DOHH2 (cell line): ENCODE data around the gene UBE2G2.

Source experiments
- H3F3A ChIP-seq: fragments of 200-600 bp; sonication (generic), shearing (Covaris generic); 2 replicates; pipeline ENCODE4 v1.6.0; 2016; ENCODE audit warnings: antibody characterized with exemption, mild to moderate bottlenecking; ENCODE audit not compliant: control insufficient read depth, insufficient read depth
- H3K27ac ChIP-seq: fragments of 200-600 bp; sonication (generic); 2 replicates; pipeline ENCODE4 v1.5.1; 2014; ENCODE audit warnings: low read depth, mild to moderate bottlenecking, low read length, moderate library complexity
- H3K27me3 ChIP-seq: fragments of 200-600 bp; sonication (generic); 2 replicates; pipeline ENCODE4 v1.6.1; 2014; ENCODE audit warnings: mild to moderate bottlenecking, low read length, mixed read lengths; ENCODE audit not compliant: control insufficient read depth
- H3K36me3 ChIP-seq: fragments of 200-600 bp; sonication (generic); 2 replicates; pipeline ENCODE4 v1.6.1; 2014; ENCODE audit warnings: mild to moderate bottlenecking, low read length, moderate library complexity, mixed read lengths; ENCODE audit not compliant: control insufficient read depth
- H3K4me1 ChIP-seq: fragments of 200-600 bp; sonication (generic); 2 replicates; pipeline ENCODE4 v1.6.1; 2014; ENCODE audit warnings: mild to moderate bottlenecking, low read length, mixed read lengths; ENCODE audit not compliant: control insufficient read depth
- H3K4me2 ChIP-seq: fragments of 200-600 bp; sonication (generic); 2 replicates; pipeline ENCODE4 v1.6.0; 2014; ENCODE audit warnings: mild to moderate bottlenecking, low read length, moderate library complexity
- H3K4me3 ChIP-seq: fragments of 200-600 bp; sonication (generic); 2 replicates; pipeline ENCODE4 v1.5.1; 2014; ENCODE audit warnings: mild to moderate bottlenecking, low read length, mixed read lengths
- H3K79me2 ChIP-seq: fragments of 200-600 bp; sonication (generic); 2 replicates; pipeline ENCODE4 v1.6.1; 2014; ENCODE audit warnings: mild to moderate bottlenecking, low read length, mixed read lengths; ENCODE audit not compliant: control insufficient read depth
- H3K9me2 ChIP-seq: fragments of 200-600 bp; sonication (generic); replicated peaks from 2 replicates; pipeline ENCODE4 v1.6.1; 2014; ENCODE audit warnings: mild to moderate bottlenecking, low read length, mixed read lengths; ENCODE audit not compliant: control insufficient read depth
- H3K9me3 ChIP-seq: fragments of 200-600 bp; sonication (generic); 2 replicates; pipeline ENCODE4 v1.6.1; 2014; ENCODE audit warnings: antibody characterized with exemption, low read length, mixed read lengths; ENCODE audit not compliant: control insufficient read depth, insufficient read depth
- H4K20me1 ChIP-seq: fragments of 200-600 bp; sonication (generic); 2 replicates; pipeline ENCODE4 v1.6.0; 2014; ENCODE audit warnings: low read depth, mild to moderate bottlenecking, antibody characterized with exemption, low read length, moderate library complexity; ENCODE audit not compliant: control insufficient read depth, insufficient read depth
- CTCF ChIP-seq: fragments of 200-600 bp; sonication (generic); IDR thresholded peaks from one replicate; pipeline ENCODE4 v1.5.1; 2014; ENCODE audit warnings: antibody characterized with exemption, mild to moderate bottlenecking, low read depth, low read length; ENCODE audit not compliant: poor library complexity, severe bottlenecking
- EZH2phosphoT487 ChIP-seq: fragments of 200-600 bp; sonication (generic); IDR thresholded peaks from 2 replicates; pipeline ENCODE4 v1.6.1; 2017; ENCODE audit warnings: borderline replicate concordance, mild to moderate bottlenecking, antibody characterized with exemption, low read length, moderate library complexity, mixed read lengths

Gene UBE2G2

GRCh38 chr21:44815225-44815624 is 13.6 kb upstream of the UBE2G2 start:
- no peaks in the 10 kb centered on the region for H3K9me3 ChIP-seq
- H3K27me3 ChIP-seq, result no peaks in the 10 kb centered on the region; the same call in 1 of the 2 replicates
- H4K20me1 ChIP-seq, result peaks cover 16% of the 10 kb centered on the region; the same call in 1 of the 2 replicates
- peaks cover 62% of the 10 kb centered on the region for H3K79me2 ChIP-seq
- H3K27ac ChIP-seq, result no peak overlapping the region
- H3K4me1 ChIP-seq, result peaks cover 12% of the 10 kb centered on the region
- no peaks in the 10 kb centered on the region for H3F3A ChIP-seq
- H3K4me3 ChIP-seq, result no peak overlapping the region
- TF ChIP-seq CTCF (no peak), EZH2phosphoT487 (no peak)
- H3K4me2 ChIP-seq, result no peak overlapping the region
- no peaks in the 10 kb centered on the region for H3K9me2 ChIP-seq
- peaks cover 11% of the 10 kb centered on the region for H3K36me3 ChIP-seq

GRCh38 chr21:44814498-44815023 is 12.9 kb upstream of the UBE2G2 start:
- H4K20me1 ChIP-seq, result peaks cover 16% of the 10 kb centered on the region; the same call in 1 of the 2 replicates
- H3K4me1 ChIP-seq, result peaks cover 12% of the 10 kb centered on the region
- H3K9me2 ChIP-seq, result no peaks in the 10 kb centered on the region
- no peaks in the 10 kb centered on the region; the same call in 1 of the 2 replicates for H3K27me3 ChIP-seq
- H3K9me3 ChIP-seq, result no peaks in the 10 kb centered on the region
- no peak overlapping the region for H3K4me3 ChIP-seq
- H3K4me2 ChIP-seq, result no peak overlapping the region
- no peak overlapping the region for H3K27ac ChIP-seq
- no peak for TF ChIP-seq CTCF
- no peak for TF ChIP-seq EZH2phosphoT487
- peaks cover 18% of the 10 kb centered on the region for H3K36me3 ChIP-seq
- H3F3A ChIP-seq, result no peaks in the 10 kb centered on the region
- peaks cover 62% of the 10 kb centered on the region for H3K79me2 ChIP-seq

- TF ChIP-seq CTCF, result no peak
- TF ChIP-seq EZH2phosphoT487, result no peak
- peaks cover 16% of the 10 kb centered on the region; the same call in 1 of the 2 replicates for H4K20me1 ChIP-seq
- H3K9me3 ChIP-seq, result no peaks in the 10 kb centered on the region
- no peak overlapping the region for H3K4me3 ChIP-seq
- peaks cover 62% of the 10 kb centered on the region for H3K79me2 ChIP-seq
- no peaks in the 10 kb centered on the region for H3F3A ChIP-seq
- peaks cover 10% of the 10 kb centered on the region for H3K4me1 ChIP-seq
- peaks cover 25% of the 10 kb centered on the region for H3K36me3 ChIP-seq
- H3K27me3 ChIP-seq, result no peaks in the 10 kb centered on the region; the same call in 1 of the 2 replicates
- no peak overlapping the region for H3K4me2 ChIP-seq
- no peak overlapping the region for H3K27ac ChIP-seq
- H3K9me2 ChIP-seq, result no peaks in the 10 kb centered on the region
Measured at GRCh38 chr21:44813727-44814126, 12.1 kb upstream of the UBE2G2 start.
